Mammary epithelial cell (primary cell): ENCODE results near the gene XCR1.

Source experiments
- EZH2 ChIP-seq: IDR thresholded peaks from 2 replicates; pipeline ENCODE4 v1.6.1; 2012; ENCODE audit warnings: low read length, inconsistent platforms, borderline replicate concordance
- TF ChIP-seq, protein P1 (sequence below), 2 donors: IDR thresholded peaks in 1 of 2; conservative IDR thresholded peaks in 1 of 2; 2 replicates each; pipeline ENCODE4 v1.5.1; 2011 to 2012; ENCODE audit warnings: inconsistent platforms in 2 of 2, low read length in 2 of 2, mild to moderate bottlenecking in 2 of 2, control low read depth in 1 of 2, low read depth in 1 of 2; ENCODE audit not compliant: insufficient read depth in 1 of 2; ENCODE audit errors: extremely low read depth in 1 of 2

DNA sequence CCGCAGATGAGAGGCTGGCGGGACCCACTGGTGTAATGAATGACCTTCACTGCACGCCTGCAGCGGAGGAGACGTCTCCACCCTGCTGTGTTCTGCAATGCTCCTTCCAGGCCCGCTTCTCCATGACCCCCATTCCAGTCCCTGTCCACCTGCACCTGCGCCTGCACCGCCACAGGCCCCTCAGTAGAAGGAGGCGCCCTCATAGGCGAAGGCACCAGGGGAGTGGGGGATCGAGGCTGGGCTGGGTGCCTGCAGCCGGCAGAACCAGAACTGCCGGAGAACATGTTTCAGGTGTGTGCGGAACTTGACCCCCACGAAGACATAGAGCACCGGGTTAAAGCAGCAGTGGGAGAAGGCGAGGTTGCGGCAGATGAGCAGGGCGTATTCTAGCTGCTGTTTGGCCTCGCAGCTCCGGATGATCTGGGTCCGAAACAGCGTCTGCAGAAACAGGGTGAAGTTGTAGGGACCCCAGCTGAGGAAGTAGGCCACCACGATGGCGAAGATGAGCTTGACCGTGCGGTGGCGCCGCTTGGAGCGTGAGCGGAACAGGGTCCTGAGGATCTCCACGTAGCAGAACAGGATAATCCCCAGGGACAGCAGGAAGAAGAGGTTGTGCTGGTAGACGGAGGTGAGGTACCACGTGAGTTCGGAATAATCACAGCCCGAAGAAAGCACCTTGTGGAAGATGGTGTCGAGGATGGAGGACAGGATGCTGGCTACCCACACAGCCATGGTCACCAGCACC is 6.3 kb downstream of the XCR1 start:
- TF ChIP-seq, protein P1, sequence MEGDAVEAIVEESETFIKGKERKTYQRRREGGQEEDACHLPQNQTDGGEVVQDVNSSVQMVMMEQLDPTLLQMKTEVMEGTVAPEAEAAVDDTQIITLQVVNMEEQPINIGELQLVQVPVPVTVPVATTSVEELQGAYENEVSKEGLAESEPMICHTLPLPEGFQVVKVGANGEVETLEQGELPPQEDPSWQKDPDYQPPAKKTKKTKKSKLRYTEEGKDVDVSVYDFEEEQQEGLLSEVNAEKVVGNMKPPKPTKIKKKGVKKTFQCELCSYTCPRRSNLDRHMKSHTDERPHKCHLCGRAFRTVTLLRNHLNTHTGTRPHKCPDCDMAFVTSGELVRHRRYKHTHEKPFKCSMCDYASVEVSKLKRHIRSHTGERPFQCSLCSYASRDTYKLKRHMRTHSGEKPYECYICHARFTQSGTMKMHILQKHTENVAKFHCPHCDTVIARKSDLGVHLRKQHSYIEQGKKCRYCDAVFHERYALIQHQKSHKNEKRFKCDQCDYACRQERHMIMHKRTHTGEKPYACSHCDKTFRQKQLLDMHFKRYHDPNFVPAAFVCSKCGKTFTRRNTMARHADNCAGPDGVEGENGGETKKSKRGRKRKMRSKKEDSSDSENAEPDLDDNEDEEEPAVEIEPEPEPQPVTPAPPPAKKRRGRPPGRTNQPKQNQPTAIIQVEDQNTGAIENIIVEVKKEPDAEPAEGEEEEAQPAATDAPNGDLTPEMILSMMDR (conservative IDR thresholded peaks at IDR 0.05 in 1 of 2, IDR thresholded peaks at IDR 0.05 in 1 of 2; ENCODE audit: extremely low read depth in 1 of 2, insufficient read depth in 1 of 2, low read depth in 1 of 2, low read length in 2 of 2), result no peak
- TF ChIP-seq EZH2, result no peak
